ENCODE data around the gene DDX21.

GRCh38 chr10:68997211-68997610 is 41.2 kb downstream of the DDX21 start:
- TF ChIP-seq GATA2 (IDR thresholded peaks at IDR 0.05; ENCODE audit: low read depth, low read length) (no peak), GATA3 (IDR thresholded peaks at IDR 0.05; ENCODE audit: low read depth, low read length) (no peak)

Data from SH-SY5Y (cell line).